Activated CD8-positive, alpha-beta T cell treated with anti-CD3 and anti-CD28 coated beads for 36 hours (primary cell): ENCODE data around the gene TTC24. TPM values are rescaled to one million over a fixed set of nuclear protein-coding genes. Genes with fewer than 3 reads are reported as not detected.

ENCODE experiments used
- ATAC-seq: fragments of 200-7000 bp; cut with Tn5 transposase; one replicate; pipeline ENCODE4 v1.10.0; 2021; ENCODE audit warnings: mild to moderate bottlenecking, moderate library complexity
- CTCF ChIA-PET: fragments of 350-600 bp; sonication (Branson Sonifier 250); formaldehyde crosslinking; loops from one replicate; lab custom pipeline; 2021; ENCODE audit warnings: antibody characterized with exemption; lab: Charles Lee
- POLR2A ChIA-PET: fragments of 350-600 bp; sonication (Branson Sonifier 250); formaldehyde crosslinking; loops from one replicate; lab custom pipeline; 2021; ENCODE audit warnings: antibody characterized with exemption; lab: Charles Lee
- DNase-seq: peaks from one replicate; pipeline ENCODE4 v3.0.0-alpha.2; 2020
- H3K27ac Mint-ChIP-seq: one replicate; pipeline ENCODE4 v1.8.0; 2021; ENCODE audit warnings: mild to moderate bottlenecking, mixed read lengths
- H3K27me3 Mint-ChIP-seq: one replicate; pipeline ENCODE4 v1.8.0; 2021; ENCODE audit warnings: mixed read lengths
- H3K36me3 Mint-ChIP-seq: one replicate; pipeline ENCODE4 v1.8.0; 2021; ENCODE audit warnings: low read depth, mixed read lengths
- H3K4me1 Mint-ChIP-seq: one replicate; pipeline ENCODE4 v1.8.0; 2021; ENCODE audit warnings: low read depth, mixed read lengths
- H3K4me3 Mint-ChIP-seq: one replicate; pipeline ENCODE4 v1.8.0; 2021; ENCODE audit warnings: mild to moderate bottlenecking, moderate library complexity, mixed read lengths
- H3K9me3 Mint-ChIP-seq: one replicate; pipeline ENCODE4 v1.8.0; 2021; ENCODE audit warnings: mixed read lengths
- CTCF ChIP-seq: fragments of 200-600 bp; IDR thresholded peaks from one replicate; pipeline ENCODE4 v1.8.0; 2022; ENCODE audit warnings: antibody characterized with exemption, mild to moderate bottlenecking
- intact Hi-C: fragments of 100-400 bp; cut with micrococcal nuclease; formaldehyde crosslinking; loops from one replicate; pipeline ENCODE4 v1.10.0; 2022
- total RNA-seq, 2 experiments: library from RNA; stranded (reverse); gene quantifications; one replicate each; pipeline ENCODE4 v1.2.3, GENCODE V29; 2021

The TTC24 gene
- total RNA-seq, 2 experiments from 2014 or later: 19.8 to 20.2 TPM

DNA sequence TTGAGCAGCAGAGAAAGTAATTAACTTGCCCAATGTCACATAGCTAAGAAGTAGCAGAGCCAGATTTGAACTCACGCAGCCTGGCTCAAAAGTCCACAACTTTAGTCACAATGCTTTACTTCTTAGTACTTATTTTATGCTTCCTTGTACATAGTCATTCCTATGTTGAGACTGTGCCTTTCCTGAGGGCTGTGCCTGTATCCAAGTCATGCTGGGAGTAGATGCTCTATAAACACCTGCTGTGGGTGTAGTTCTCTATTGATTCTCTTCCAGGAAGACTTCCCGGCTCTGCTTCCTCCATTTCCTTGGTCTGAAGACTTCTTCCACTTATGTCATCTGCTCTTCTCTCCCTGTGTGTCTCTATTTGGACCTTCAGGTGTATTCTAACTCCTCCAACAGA lies 23.8 kb upstream of the TTC24 start:
- POLR2A ChIA-PET: interaction anchor here (0.7 to 0.9 kb wide), 2 partner anchors 16 to 23 kb away, joined by 3 read pairs; partner anchors contain the start of gene IQGAP3

GRCh38 chr1:156556354-156556753 lies 23.2 kb upstream of the TTC24 start:
- DNase-seq (no peak), ATAC-seq (no peak)
- CTCF ChIA-PET: interaction anchor here (0.8 to 1.1 kb wide), 3 partner anchors 64 to 76 kb away, joined by 3 to 5 read pairs (median 4); no protein-coding TSS in a partner anchor
- no peaks in the 10 kb centered on the region for H3K4me1 Mint-ChIP-seq
- H3K9me3 Mint-ChIP-seq: no peaks in the 10 kb centered on the region
- intact Hi-C loops: no loop called here
- no peak for TF ChIP-seq CTCF
- H3K27me3 Mint-ChIP-seq: no peaks in the 10 kb centered on the region
- POLR2A ChIA-PET: interaction anchor here (0.7 to 0.9 kb wide), 2 partner anchors 16 to 24 kb away, joined by 3 read pairs; partner anchors contain the start of gene IQGAP3
- no peak overlapping the region for H3K4me3 Mint-ChIP-seq
- no peak overlapping the region for H3K27ac Mint-ChIP-seq
- H3K36me3 Mint-ChIP-seq: no peaks in the 10 kb centered on the region

More for the DNA sequence above, 23.8 kb upstream of the TTC24 start:
- Mint-ChIP-seq H3K4me1 (no peaks in the 10 kb centered on the region), H3K27me3 (no peaks in the 10 kb centered on the region), H3K27ac (no peak overlapping the region), H3K9me3 (no peaks in the 10 kb centered on the region), H3K36me3 (no peaks in the 10 kb centered on the region), H3K4me3 (no peak overlapping the region)
- no peak for TF ChIP-seq CTCF
- DNase-seq (no peak), ATAC-seq (no peak)
- CTCF ChIA-PET: interaction anchor here (0.8 to 1.4 kb wide), 4 partner anchors 12 to 170 kb away, joined by 3 to 5 read pairs (median 4); no protein-coding TSS in a partner anchor
- intact Hi-C loops: no loop called here

DNA sequence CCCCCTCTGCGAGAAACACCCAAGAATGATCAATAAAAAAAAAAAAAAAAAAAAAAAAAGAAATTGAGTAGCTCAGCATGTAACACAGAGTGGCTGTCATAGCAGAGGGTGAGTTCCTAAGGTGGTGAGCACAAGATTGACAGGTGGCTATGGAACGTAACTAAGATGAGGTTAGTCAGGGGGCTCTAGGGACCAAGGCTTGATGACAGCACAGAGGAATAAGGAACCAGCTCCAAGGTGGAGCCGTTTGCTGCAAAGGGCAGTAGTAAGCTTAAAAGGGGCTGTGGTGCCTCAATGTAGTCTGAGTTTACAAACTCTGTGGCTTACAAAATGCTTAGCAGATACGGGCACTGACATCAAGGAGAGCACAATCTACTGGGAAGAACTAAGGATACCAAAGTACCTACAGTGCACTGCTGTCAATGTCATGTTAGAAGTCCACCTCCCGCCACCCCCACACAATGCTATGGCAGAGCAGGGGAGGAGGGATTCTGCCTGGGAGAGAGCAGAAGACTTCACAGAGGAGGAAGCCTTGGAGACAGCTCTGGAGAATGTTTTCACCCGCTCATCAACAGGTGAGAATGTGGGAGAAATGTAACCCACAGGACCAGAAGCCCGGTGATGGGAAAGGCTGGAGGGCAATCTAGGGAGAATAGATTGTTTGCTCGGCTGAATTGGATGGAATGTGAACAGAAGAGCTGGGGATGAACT lies 20.3 kb upstream of the TTC24 start:
- intact Hi-C loops: no loop called here
- H3K4me3 Mint-ChIP-seq: no peak overlapping the region
- H3K9me3 Mint-ChIP-seq: no peaks in the 10 kb centered on the region
- DNase-seq (no peak), ATAC-seq (no peak)
- no peak overlapping the region for H3K27ac Mint-ChIP-seq
- TF ChIP-seq CTCF: no peak
- H3K4me1 Mint-ChIP-seq: no peaks in the 10 kb centered on the region
- ChIA-PET POLR2A (no interaction called here), CTCF (interaction anchor here (0.6 kb wide), 1 partner anchor 79 kb away, joined by 4 read pairs; no protein-coding TSS in a partner anchor)
- no peaks in the 10 kb centered on the region for H3K27me3 Mint-ChIP-seq
- peaks cover 3% of the 10 kb centered on the region for H3K36me3 Mint-ChIP-seq

GRCh38 chr1:156559797-156560385 lies 19.6 kb upstream of the TTC24 start:
- DNase-seq (no peak), ATAC-seq (no peak)
- Mint-ChIP-seq H3K4me3 (no peak overlapping the region), H3K4me1 (no peaks in the 10 kb centered on the region), H3K27me3 (no peaks in the 10 kb centered on the region), H3K27ac (no peak overlapping the region), H3K36me3 (peaks cover 3% of the 10 kb centered on the region), H3K9me3 (no peaks in the 10 kb centered on the region)
- no peak for TF ChIP-seq CTCF
- CTCF ChIA-PET: no interaction called here
- intact Hi-C loops: no loop called here
- POLR2A ChIA-PET: no interaction called here
